ENCODE measurements around the gene SLC4A5.
"Not testable (repeated sequence)": the region's sequence is repeated elsewhere in the genome, so short reads cannot be mapped to it uniquely, and the experiment has no call there.

SLC4A5 gene

GRCh38 chr2:74238879-74239278 lies 104.3 kb downstream of the SLC4A5 start:
- no peak for DNase-seq (ENCODE audit: low read depth, low spot score)
- TF ChIP-seq CTCF (IDR thresholded peaks at IDR 0.05; ENCODE audit: insufficient read depth, low read length, missing control alignments), result no peak
- H3K4me3 ChIP-seq (ENCODE audit: low read depth, low read length), result no peak overlapping the region
- ChIA-PET CTCF (interaction anchor here (1.3 to 6.3 kb wide), 4 partner anchors 11 to 96 kb away, joined by 3 to 64 read pairs (median 4); no protein-coding TSS in a partner anchor), POLR2A (no interaction called here)

GRCh38 chr2:74235041-74235440 lies 108.2 kb downstream of the SLC4A5 start:
- ChIA-PET POLR2A (no interaction called here), CTCF (interaction anchor here (1.1 to 2.8 kb wide), 2 partner anchors 9 to 15 kb away, joined by 3 to 12 read pairs; no protein-coding TSS in a partner anchor)
- no peak for TF ChIP-seq CTCF (IDR thresholded peaks at IDR 0.05; ENCODE audit: insufficient read depth, low read length, missing control alignments)
- no peak overlapping the region for H3K4me3 ChIP-seq (ENCODE audit: low read depth, low read length)
- no peak for DNase-seq (ENCODE audit: low read depth, low spot score)

GRCh38 chr2:74233648-74234047 lies 109.6 kb downstream of the SLC4A5 start:
- H3K4me3 ChIP-seq (ENCODE audit: low read depth, low read length), result no peak overlapping the region
- DNase-seq (ENCODE audit: low read depth, low spot score), result no peak
- ChIA-PET POLR2A (no interaction called here), CTCF (interaction anchor here (2.8 kb wide), 1 partner anchor 16 kb away, joined by 12 read pairs; no protein-coding TSS in a partner anchor)
- TF ChIP-seq CTCF (IDR thresholded peaks at IDR 0.05; ENCODE audit: insufficient read depth, low read length, missing control alignments), result no peak

- DNase-seq (ENCODE audit: low read depth, low spot score), result no peak
- ChIA-PET CTCF (no interaction called here), POLR2A (no interaction called here)
- no peak overlapping the region for H3K4me3 ChIP-seq (ENCODE audit: low read depth, low read length)
- no peak for TF ChIP-seq CTCF (IDR thresholded peaks at IDR 0.05; ENCODE audit: insufficient read depth, low read length, missing control alignments)
These were observed 110.8 kb downstream of the SLC4A5 start for GRCh38 chr2:74232426-74232825.

GRCh38 chr2:74229865-74230264 lies 113.4 kb downstream of the SLC4A5 start:
- POLR2A ChIA-PET; DNase-seq (ENCODE audit: low read depth, low spot score); H3K4me3 ChIP-seq (ENCODE audit: low read depth, low read length); CTCF ChIA-PET: not testable (repeated sequence)

GRCh38 chr2:74228772-74229171 lies 114.4 kb downstream of the SLC4A5 start:
- TF ChIP-seq CTCF (IDR thresholded peaks at IDR 0.05; ENCODE audit: insufficient read depth, low read length, missing control alignments), result no peak
- DNase-seq (ENCODE audit: low read depth, low spot score), result no peak
- H3K4me3 ChIP-seq (ENCODE audit: low read depth, low read length), result no peak overlapping the region
- POLR2A ChIA-PET, result no interaction called here
- CTCF ChIA-PET, result interaction anchor here (0.7 to 2.4 kb wide), 2 partner anchors 106 to 276 kb away, joined by 3 to 6 read pairs; no protein-coding TSS in a partner anchor

- DNase-seq (ENCODE audit: low read depth, low spot score), result no peak
- no peak overlapping the region for H3K4me3 ChIP-seq (ENCODE audit: low read depth, low read length)
- ChIA-PET CTCF (interaction anchor here (1.6 to 2.4 kb wide), 2 partner anchors 22 to 107 kb away, joined by 6 to 7 read pairs; no protein-coding TSS in a partner anchor), POLR2A (interaction anchor here (0.7 kb wide), 1 partner anchor 24 kb away, joined by 3 read pairs; no protein-coding TSS in a partner anchor)
- TF ChIP-seq CTCF (IDR thresholded peaks at IDR 0.05; ENCODE audit: insufficient read depth, low read length, missing control alignments), result no peak
These were observed 115.6 kb downstream of the SLC4A5 start for GRCh38 chr2:74227646-74228045.

Measured in AG04449 (cell line).